Gastrocnemius medialis (tissue), 4 donors: ENCODE measurements around the gene KCTD3.

Experiments used
- POLR2A ChIP-seq, 2 donors: fragments of 450-650 bp; IDR thresholded peaks; one replicate each; pipeline ENCODE4 v1.6.1; 2017; ENCODE audit warnings: antibody characterized with exemption in 2 of 2, mild to moderate bottlenecking in 2 of 2, moderate library complexity in 2 of 2
- TF ChIP-seq, protein P1 (sequence below), 5 experiments: fragments of 450-650 bp in 3 of 5; fragments of 200-600 bp in 2 of 5; sonication (generic) in 2 of 5; IDR thresholded peaks in 4 of 5; conservative IDR thresholded peaks in 1 of 5; 1 replicate in 4 of 5; 2 replicates in 1 of 5; pipeline ENCODE4 v1.5.1; 2016 to 2019; ENCODE audit warnings: antibody characterized with exemption in 5 of 5, mild to moderate bottlenecking in 3 of 5, moderate library complexity in 3 of 5

DNA sequence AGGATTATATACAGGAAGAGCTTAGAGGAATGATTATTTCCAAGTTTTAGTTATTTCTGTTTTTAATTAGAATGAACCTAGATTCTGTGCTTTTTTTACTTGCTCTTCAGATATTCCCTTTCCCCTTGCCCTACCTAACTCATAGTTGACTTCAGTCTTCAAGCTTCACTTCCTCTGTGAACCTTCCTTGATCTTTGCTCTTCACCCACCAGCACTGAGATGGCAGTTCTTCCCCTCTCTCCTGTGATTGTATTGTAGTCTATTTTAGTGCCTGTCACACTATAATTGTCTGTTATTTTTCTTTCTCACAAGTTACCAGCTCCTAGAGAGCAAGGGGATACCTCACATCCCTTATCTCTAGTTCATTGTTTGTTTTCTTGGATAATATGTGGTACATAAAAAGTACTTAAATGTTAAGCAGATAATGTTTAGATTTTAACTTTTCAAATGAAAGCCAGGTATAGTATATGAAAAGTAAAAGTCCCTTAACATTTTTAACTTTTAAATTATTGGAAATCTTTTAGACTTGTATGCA is 33.2 kb downstream of the KCTD3 start:
- TF ChIP-seq, protein P1, sequence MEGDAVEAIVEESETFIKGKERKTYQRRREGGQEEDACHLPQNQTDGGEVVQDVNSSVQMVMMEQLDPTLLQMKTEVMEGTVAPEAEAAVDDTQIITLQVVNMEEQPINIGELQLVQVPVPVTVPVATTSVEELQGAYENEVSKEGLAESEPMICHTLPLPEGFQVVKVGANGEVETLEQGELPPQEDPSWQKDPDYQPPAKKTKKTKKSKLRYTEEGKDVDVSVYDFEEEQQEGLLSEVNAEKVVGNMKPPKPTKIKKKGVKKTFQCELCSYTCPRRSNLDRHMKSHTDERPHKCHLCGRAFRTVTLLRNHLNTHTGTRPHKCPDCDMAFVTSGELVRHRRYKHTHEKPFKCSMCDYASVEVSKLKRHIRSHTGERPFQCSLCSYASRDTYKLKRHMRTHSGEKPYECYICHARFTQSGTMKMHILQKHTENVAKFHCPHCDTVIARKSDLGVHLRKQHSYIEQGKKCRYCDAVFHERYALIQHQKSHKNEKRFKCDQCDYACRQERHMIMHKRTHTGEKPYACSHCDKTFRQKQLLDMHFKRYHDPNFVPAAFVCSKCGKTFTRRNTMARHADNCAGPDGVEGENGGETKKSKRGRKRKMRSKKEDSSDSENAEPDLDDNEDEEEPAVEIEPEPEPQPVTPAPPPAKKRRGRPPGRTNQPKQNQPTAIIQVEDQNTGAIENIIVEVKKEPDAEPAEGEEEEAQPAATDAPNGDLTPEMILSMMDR (IDR thresholded peaks at IDR 0.05 in 4 of 5, conservative IDR thresholded peaks at IDR 0.05 in 1 of 5): no peak
- TF ChIP-seq POLR2A (IDR thresholded peaks at IDR 0.05): no peak
